HG02885 (cell line): ENCODE data around the gene FTCD.
"Not testable (repeated sequence)": the region's sequence is repeated elsewhere in the genome, so short reads cannot be mapped to it uniquely, and the experiment has no call there.

Experiments
- ATAC-seq: cut with Tn5 transposase; IDR thresholded peaks from one replicate; pipeline ENCODE4 v1.9.1; 2021; ENCODE audit warnings: mild to moderate bottlenecking; ENCODE audit not compliant: unreplicated experiment, poor library complexity

FTCD gene

DNA sequence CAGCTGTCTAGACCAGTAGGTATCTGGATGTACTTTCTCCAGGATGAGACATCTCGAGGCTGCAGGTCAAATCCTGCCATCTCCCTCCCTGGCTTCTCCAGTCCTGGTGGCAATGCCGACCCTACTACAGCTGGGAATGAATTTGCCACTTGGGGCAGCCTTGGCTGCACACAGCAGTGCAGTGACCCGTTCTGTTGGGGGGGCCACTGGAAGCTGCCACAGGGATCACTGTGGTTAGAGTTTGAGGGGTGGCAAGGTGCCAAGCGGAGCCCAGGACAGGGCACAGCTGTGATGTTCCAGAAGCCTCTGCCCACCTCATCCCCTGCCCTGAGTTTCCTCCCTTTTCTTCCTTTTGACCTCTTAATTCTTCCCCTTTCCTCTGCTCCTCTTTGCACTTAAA is 40.4 kb downstream of the FTCD start:
- ATAC-seq, result no peak

- ATAC-seq, result no peak
Observed at GRCh38 chr21:46113497-46114176, 41.7 kb downstream of the FTCD start.

DNA sequence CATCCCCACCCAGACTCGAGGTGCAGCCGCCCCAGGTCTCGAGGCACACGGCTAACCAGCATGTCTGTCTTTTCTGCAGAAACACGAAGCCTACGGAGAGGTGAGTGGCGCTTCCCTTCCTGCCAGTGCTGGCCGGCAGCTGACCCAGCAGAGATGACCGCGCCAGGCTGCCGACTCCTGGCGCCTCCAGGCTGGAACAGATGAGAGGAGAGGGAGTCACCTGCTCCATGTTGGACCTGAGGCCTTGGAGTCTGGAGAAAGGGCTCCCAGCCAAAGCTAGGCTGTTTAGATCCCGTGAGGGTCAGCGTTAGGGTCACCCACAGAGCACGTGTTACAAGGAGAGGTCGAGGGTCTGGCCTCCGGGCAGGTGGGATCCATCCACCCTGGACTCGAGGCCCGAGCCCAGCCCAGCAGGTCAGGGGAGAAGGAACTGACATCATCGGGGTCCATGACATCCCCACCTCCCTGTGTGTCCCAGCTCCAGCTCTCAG is 42.6 kb downstream of the FTCD start:
- no peak for ATAC-seq

DNA sequence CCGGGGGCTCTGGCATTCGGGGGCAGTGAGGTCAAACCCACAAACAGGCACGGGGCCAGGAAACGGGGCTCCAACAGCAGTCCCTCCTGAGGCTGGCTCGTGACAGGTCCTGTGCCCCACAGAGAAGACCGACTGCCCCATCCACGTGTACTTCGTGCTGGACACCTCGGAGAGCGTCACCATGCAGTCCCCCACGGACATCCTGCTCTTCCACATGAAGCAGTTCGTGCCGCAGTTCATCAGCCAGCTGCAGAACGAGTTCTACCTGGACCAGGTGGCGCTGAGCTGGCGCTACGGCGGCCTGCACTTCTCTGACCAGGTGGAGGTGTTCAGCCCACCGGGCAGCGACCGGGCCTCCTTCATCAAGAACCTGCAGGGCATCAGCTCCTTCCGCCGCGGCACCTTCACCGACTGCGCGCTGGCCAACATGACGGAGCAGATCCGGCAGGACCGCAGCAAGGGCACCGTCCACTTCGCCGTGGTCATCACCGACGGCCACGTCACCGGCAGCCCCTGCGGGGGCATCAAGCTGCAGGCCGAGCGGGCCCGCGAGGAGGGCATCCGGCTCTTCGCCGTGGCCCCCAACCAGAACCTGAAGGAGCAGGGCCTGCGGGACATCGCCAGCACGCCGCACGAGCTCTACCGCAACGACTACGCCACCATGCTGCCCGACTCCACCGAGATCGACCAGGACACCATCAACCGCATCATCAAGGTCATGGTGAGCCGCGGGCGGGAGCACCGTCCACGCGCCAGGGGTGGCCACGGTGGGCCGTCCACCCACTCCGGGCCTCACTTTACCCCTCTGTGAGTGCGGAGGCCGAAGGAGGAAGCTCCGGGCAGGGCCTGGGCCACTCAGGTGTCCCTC is 43.3 kb downstream of the FTCD start:
- ATAC-seq, result no peak

GRCh38 chr21:46111193-46111571 is 44.2 kb downstream of the FTCD start:
- no peak for ATAC-seq

DNA sequence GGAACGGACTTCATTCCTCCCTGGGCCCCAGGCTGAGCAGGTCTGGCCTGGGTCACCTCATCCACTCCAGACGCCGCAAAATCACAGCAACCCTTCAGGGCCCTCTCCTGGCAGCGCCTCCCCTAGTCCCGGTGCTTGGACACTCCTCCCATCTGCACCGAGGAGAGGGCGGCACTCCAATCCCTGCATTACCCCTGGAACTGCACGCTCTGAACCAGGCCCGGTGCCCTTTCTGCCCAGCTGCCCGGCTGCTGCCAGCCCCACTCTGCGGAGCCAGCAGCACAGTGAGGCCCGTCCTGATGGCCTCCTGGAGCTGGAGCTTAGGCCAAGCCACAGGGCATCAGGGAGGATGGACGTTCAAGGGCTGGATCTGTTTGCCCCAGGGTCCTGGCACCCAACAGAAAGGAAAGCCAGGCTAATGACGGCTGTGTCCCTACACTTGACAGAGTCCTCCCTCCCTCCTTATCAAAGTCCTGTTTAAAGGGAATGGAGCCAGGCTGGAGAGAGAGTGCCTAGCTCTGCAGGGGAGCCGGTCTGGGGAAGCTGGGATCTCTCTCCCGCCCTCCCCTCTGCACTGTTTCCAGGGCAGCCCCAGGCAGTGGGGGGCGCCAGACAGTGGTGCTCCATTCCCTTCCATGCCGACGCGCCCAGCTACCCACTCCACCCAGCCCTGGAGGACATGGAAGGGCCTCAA is 44.7 kb downstream of the FTCD start:
- ATAC-seq, result no peak

- ATAC-seq, result no peak
Observed at GRCh38 chr21:46109313-46110221, 45.8 kb downstream of the FTCD start.

DNA sequence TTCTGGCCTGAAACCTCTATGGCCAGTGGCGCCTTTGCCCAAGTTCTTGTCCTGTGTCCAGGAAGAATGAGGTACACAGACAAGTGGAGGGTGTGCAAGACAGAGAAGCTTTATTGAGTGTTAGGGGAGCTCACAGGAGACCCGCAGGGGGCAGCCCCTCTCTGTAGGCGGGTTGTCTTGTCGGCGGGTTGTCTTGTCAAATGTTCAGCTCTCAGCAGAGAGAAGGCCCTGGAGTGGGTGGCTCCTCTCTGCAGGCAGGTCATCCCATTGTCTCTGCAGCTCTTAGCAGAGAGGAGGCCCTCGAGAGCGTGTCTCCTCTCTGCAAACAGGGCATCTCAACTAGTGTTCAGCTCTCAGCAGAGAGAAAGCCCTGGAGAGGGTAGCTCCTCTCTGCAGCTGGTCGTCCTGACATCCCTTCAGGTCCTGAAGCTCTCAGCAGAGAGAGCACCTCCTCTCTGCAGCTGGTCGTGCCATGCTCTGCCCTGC is 46.5 kb downstream of the FTCD start:
- ATAC-seq, result no peak

DNA sequence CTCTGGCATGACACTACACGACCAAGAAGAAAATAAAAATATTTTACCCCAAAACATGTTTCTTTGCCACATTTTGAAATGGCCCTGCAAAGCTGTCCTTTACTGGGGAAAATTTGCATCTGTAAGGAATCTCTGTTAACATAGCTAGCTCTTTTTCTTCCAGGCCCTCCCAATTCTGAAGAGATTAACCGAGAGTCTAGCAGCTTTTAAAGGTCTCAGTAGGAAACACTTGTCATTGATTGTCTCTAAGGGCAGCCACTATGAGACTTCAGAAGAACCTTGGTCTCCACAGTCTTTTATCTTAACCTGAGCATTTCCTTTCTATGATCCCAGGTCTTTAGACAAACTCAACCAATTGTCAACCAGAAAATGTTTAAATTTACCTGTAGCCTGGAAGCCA is 48.0 kb downstream of the FTCD start:
- not testable (repeated sequence) for ATAC-seq

- no peak for ATAC-seq
Observed at GRCh38 chr21:46104104-46104503, 51.3 kb downstream of the FTCD start.

- ATAC-seq, result no peak
Observed at GRCh38 chr21:46100906-46101305, 54.5 kb downstream of the FTCD start.

GRCh38 chr21:46100426-46100825 is 55.0 kb downstream of the FTCD start:
- ATAC-seq, result no peak

- ATAC-seq, result no peak
Observed at GRCh38 chr21:46100020-46100419, 55.4 kb downstream of the FTCD start.

DNA sequence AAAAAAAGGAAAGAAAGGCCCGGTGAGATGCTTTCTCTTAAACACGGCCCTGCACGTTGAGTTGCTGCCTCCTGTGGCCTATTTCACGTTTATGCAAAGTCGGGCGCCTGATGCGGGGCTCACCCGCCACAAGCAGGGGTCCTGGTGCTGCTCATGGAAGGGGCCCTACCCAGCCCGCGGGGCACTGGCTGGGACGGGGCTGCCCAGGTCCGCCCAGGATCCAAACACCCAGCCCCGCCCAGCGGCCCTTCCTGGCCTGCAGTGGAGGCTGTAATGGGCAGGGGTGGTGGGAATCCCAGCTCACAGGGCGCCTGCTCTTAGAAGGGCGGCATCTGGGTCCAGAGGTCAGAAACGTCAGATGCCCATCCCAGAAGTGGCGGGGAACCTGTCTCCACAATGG is 55.9 kb downstream of the FTCD start:
- no peak for ATAC-seq

- ATAC-seq, result no peak
Observed at GRCh38 chr21:46098303-46099141, 56.9 kb downstream of the FTCD start.

GRCh38 chr21:46097336-46098293 is 57.8 kb downstream of the FTCD start, which contains the start of gene COL6A2:
Gene COL6A2 (plus strand): TSS chr21:46098112.
- no peak for ATAC-seq

GRCh38 chr21:46096596-46097335 is 58.6 kb downstream of the FTCD start:
- ATAC-seq, result no peak
